Hepatocyte (in vitro differentiated cells): Measurements from ENCODE around the gene ATXN1. TPM values are rescaled to one million over a fixed set of nuclear protein-coding genes. Genes with fewer than 3 reads are reported as not detected.

ENCODE experiments used
- DNase-seq: peaks from one replicate; pipeline ENCODE4 v3.0.0-alpha.2; 2016; ENCODE audit warnings: low spot score
- H2AFZ ChIP-seq: fragments of 200-600 bp; sonication (generic); 2 replicates; pipeline ENCODE4 v1.6.0; 2016; ENCODE audit warnings: antibody characterized with exemption, mild to moderate bottlenecking
- H3K27ac ChIP-seq: fragments of 200-600 bp; sonication (generic); 2 replicates; pipeline ENCODE4 v1.5.1; 2016; ENCODE audit warnings: mild to moderate bottlenecking
- H3K27me3 ChIP-seq: fragments of 200-600 bp; sonication (generic); 2 replicates; pipeline ENCODE4 v1.6.1; 2016
- H3K36me3 ChIP-seq: fragments of 200-600 bp; sonication (generic); replicated peaks from 2 replicates; pipeline ENCODE4 v1.5.1; 2016; ENCODE audit warnings: low read depth; ENCODE audit not compliant: insufficient read depth
- H3K4me1 ChIP-seq: fragments of 200-600 bp; sonication (generic); 2 replicates; pipeline ENCODE4 v1.5.1; 2016; ENCODE audit warnings: mild to moderate bottlenecking, moderate library complexity; ENCODE audit not compliant: insufficient read depth
- H3K4me2 ChIP-seq: fragments of 200-600 bp; sonication (generic); 2 replicates; pipeline ENCODE4 v1.6.0; 2016
- H3K4me3 ChIP-seq: fragments of 200-600 bp; sonication (generic); 2 replicates; pipeline ENCODE4 v1.5.1; 2016; ENCODE audit warnings: mild to moderate bottlenecking
- H3K79me2 ChIP-seq: fragments of 200-600 bp; sonication (generic); 2 replicates; pipeline ENCODE4 v1.6.0; 2017; ENCODE audit warnings: mild to moderate bottlenecking
- H3K9me2 ChIP-seq: fragments of 200-600 bp; sonication (generic); replicated peaks from 2 replicates; pipeline ENCODE4 v1.6.0; 2017; ENCODE audit warnings: mild to moderate bottlenecking; ENCODE audit not compliant: insufficient read depth
- H3K9me3 ChIP-seq: fragments of 200-600 bp; sonication (generic); 2 replicates; pipeline ENCODE4 v1.5.1; 2016; ENCODE audit warnings: low read depth, mild to moderate bottlenecking
- H4K20me1 ChIP-seq: fragments of 200-600 bp; sonication (generic); 2 replicates; pipeline ENCODE4 v1.6.0; 2016; ENCODE audit warnings: mild to moderate bottlenecking; ENCODE audit not compliant: insufficient read depth, poor library complexity, severe bottlenecking
- EZH2 ChIP-seq: fragments of 200-600 bp; sonication (generic); IDR thresholded peaks from 2 replicates; pipeline ENCODE4 v1.6.1; 2016; ENCODE audit warnings: antibody characterized with exemption, mild to moderate bottlenecking, borderline replicate concordance
- EZH2phosphoT487 ChIP-seq: fragments of 200-600 bp; sonication (generic); IDR thresholded peaks from one replicate; pipeline ENCODE4 v1.6.1; 2018; ENCODE audit warnings: antibody characterized with exemption, mild to moderate bottlenecking, low read depth, moderate library complexity; ENCODE audit not compliant: unreplicated experiment, severe bottlenecking
- WGBS: methylation state at CpG from one replicate; pipeline ENCODE4 v1.1.6; 2016; ENCODE audit warnings: low lambda C conversion rate; ENCODE audit errors: missing lambda C conversion rate; 5-methylcytosine and 5-hydroxymethylcytosine counted together
- polyA plus RNA-seq: library from polyadenylated mRNA; unstranded; fragments of >200 nt; fragmentation: Nextera tagmentation; extraction: Ambion mirVana; gene quantifications from 2 replicates; pipeline ENCODE4 v1.2.1, GENCODE V29; 2016
- total RNA-seq: library from RNA; depleted of rRNA; stranded (reverse); fragments of >200 nt; gene quantifications from 2 replicates; pipeline ENCODE4 v1.2.3, GENCODE V29; 2014
- TF ChIP-seq, protein P1 (sequence below): fragments of 200-600 bp; sonication (generic); IDR thresholded peaks from 2 replicates; pipeline ENCODE4 v1.5.1; 2016; ENCODE audit warnings: antibody characterized with exemption, mild to moderate bottlenecking; ENCODE audit not compliant: poor library complexity

The ATXN1 gene
- total and polyA plus RNA-seq, 2 experiments from 2014 or later: 14.7 to 32.6 TPM

- Histone ChIP-seq H3K27ac (peak overlapping the region; percentile 10), H3K4me2 (peak overlapping the region; percentile 17), H3K9me3 (no peaks in the 10 kb centered on the region), H3K4me3 (no peak overlapping the region), H3K4me1 (peaks cover 14% of the 10 kb centered on the region), H3K36me3 (no peaks in the 10 kb centered on the region), H3K27me3 (no peaks in the 10 kb centered on the region), H4K20me1 (no peaks in the 10 kb centered on the region), H2AFZ (no peak overlapping the region), H3K9me2 (no peaks in the 10 kb centered on the region), H3K79me2 (peaks cover 29% of the 10 kb centered on the region)
- TF ChIP-seq EZH2 (no peak), EZH2phosphoT487 (no peak)
- TF ChIP-seq, protein P1, sequence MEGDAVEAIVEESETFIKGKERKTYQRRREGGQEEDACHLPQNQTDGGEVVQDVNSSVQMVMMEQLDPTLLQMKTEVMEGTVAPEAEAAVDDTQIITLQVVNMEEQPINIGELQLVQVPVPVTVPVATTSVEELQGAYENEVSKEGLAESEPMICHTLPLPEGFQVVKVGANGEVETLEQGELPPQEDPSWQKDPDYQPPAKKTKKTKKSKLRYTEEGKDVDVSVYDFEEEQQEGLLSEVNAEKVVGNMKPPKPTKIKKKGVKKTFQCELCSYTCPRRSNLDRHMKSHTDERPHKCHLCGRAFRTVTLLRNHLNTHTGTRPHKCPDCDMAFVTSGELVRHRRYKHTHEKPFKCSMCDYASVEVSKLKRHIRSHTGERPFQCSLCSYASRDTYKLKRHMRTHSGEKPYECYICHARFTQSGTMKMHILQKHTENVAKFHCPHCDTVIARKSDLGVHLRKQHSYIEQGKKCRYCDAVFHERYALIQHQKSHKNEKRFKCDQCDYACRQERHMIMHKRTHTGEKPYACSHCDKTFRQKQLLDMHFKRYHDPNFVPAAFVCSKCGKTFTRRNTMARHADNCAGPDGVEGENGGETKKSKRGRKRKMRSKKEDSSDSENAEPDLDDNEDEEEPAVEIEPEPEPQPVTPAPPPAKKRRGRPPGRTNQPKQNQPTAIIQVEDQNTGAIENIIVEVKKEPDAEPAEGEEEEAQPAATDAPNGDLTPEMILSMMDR: no peak
- DNase-seq: no peak
- WGBS: 65% methylated on average over 4 of the region's 4 CpGs
These were observed 86.4 kb downstream of the ATXN1 start for GRCh38 chr6:16674801-16675392.

- Histone ChIP-seq H3K79me2 (peaks cover 30% of the 10 kb centered on the region), H3K9me3 (no peaks in the 10 kb centered on the region), H2AFZ (no peak overlapping the region), H4K20me1 (no peaks in the 10 kb centered on the region), H3K27me3 (no peaks in the 10 kb centered on the region), H3K36me3 (no peaks in the 10 kb centered on the region), H3K9me2 (no peaks in the 10 kb centered on the region), H3K4me3 (no peak overlapping the region), H3K4me2 (no peak overlapping the region), H3K27ac (no peak overlapping the region), H3K4me1 (peaks cover 20% of the 10 kb centered on the region)
- DNase-seq: no peak
- WGBS: 90% methylated on average over 9 of the region's 9 CpGs
- TF ChIP-seq EZH2phosphoT487 (no peak), EZH2 (no peak)
- TF ChIP-seq, protein P1: no peak
These were observed 88.1 kb downstream of the ATXN1 start for GRCh38 chr6:16673011-16673797.

DNA sequence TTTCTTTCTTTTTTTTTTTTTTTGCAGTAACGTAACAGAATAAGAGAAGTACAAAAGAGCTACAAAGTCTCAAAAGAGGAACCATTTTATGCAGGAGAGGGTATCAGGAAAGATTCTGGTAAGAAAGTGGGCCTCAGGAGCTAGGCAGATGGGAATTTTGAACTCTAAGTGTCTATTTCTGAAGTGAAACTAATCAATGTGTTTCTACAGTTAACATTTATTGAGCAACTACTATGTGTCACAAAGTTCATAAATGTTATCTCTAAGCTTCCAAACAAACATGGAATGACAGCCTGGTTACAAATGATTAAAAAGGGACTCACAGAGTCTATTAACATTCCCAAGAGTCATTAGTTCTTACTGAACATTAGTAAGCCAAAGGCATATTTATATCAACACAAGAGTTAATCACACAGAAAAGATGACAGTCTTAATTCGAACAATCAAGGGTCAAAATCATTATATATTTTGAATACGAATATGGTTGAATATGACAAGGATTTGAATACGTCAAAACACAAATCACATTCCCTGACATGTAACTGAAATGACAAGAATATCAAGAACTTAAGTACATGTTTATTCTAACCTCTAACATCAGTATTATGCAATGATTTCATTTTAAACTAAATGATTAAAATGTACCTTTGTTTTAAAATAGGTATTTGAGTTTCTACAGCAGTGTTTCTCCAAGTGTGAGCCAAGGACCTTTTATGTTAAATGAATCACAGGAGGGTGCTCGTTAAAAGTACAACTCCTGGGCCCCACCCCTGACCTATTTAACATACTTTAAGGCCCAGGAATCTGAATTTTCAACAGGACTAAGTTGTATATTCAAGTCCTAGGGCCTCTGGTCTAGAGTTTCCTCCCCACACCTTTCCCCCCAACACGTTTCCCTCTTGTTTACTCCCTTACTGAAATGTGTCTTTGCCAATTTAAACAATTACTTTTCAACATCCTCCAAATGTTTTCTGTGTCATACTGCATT, 89.7 kb downstream of the ATXN1 start:
- TF ChIP-seq EZH2 (no peak), EZH2phosphoT487 (no peak)
- TF ChIP-seq, protein P1: no peak
- H3K4me3 ChIP-seq: no peak overlapping the region
- no peaks in the 10 kb centered on the region for H3K27me3 ChIP-seq
- H3K4me1 ChIP-seq: peaks cover 16% of the 10 kb centered on the region
- WGBS: 86% methylated on average over 6 of the region's 6 CpGs
- peaks cover 35% of the 10 kb centered on the region for H3K79me2 ChIP-seq
- DNase-seq: no peak
- H3K4me2 ChIP-seq: no peak overlapping the region
- peak overlapping the region; percentile 13 for H3K27ac ChIP-seq
- no peaks in the 10 kb centered on the region for H3K36me3 ChIP-seq
- no peaks in the 10 kb centered on the region for H3K9me2 ChIP-seq
- no peaks in the 10 kb centered on the region for H4K20me1 ChIP-seq
- H3K9me3 ChIP-seq: no peaks in the 10 kb centered on the region
- H2AFZ ChIP-seq: no peak overlapping the region
